HG03097 (cell line): ENCODE results near the gene TWF1.
"Not testable (repeated sequence)": the region's sequence is repeated elsewhere in the genome, so short reads cannot be mapped to it uniquely, and the experiment has no call there.

Experiments
- ATAC-seq: cut with Tn5 transposase; IDR thresholded peaks from one replicate; pipeline ENCODE4 v1.9.1; 2021; ENCODE audit not compliant: unreplicated experiment, low FRiP score

The TWF1 gene

DNA sequence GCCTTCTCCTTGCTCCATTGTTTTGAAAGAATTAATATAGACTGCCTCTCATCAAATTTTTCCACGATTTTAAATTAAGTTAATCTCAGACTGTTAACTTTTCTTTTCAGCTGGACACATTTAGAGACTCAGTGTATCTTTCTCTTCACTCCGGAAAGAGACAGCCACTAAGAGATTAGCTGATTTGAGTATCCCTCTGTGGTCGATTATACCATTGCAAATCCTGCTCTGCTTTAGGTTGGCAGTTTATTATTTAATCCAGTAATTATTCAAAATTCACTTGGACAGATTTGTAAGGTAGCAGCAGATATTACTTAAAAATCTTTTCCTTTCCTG lies 588 bp upstream of the TWF1 start:
- no peak for ATAC-seq

DNA sequence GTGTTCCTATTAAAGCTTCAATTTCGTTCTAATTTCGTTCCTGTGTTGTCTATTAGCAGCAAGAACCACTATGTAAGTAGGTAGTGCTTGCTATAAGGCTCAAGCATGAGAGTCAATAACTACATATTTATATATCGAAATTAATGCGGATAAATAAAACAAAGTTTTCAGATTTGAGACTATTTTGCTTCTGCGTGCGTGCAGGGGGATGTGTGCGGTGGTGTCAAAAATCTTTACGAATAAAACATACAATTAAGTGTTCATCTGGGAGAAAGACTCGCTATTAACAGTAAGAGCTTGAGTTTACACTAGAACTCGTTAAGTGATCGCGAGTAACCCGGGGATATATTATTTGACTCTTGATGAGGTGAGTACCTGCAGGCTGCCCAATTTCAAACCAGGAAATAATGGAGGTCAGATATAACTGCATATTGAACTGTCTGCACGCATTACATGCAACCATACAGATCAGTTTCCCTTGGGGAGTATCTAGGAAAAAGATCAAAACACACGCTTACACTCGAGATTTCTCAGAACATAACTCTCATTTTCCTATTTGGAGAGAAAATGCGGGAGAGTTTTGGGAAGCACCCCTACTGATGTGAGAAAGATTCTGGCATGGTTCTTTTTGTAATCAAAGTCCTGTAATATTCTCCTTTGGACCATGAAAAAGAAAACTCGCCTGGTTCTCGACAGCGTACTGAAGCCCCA lies 813 bp downstream of the TWF1 start:
- ATAC-seq, result no peak

DNA sequence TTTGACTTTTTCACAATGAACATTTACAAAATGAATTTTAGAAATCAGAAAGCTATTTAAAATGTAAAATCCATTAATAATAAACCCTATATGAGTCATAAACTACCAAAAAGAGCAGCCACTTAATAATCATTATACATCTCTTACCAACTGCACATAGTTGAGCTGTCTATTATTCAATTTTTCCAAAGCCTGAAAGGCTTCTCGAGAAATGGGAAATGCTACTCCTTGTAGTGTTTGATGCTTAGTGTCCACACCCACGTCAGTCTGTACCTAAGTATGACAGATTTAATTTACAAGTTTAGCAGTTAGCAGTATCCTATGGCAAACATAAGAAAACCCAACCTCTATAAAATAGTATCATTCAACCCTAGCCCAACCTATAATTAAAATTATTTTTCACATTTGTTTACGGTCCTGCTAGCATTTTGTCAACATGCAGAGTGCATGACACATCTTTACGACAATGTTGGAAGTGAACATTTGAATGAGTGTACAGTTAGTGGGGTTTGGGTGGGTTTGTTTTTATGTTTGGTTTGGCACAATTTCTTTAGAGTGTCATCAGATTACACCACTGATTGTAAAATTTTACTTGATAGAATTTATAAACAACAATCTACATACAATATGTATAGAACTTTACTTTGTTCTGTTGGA lies 8.4 kb downstream of the TWF1 start:
- no peak for ATAC-seq

DNA sequence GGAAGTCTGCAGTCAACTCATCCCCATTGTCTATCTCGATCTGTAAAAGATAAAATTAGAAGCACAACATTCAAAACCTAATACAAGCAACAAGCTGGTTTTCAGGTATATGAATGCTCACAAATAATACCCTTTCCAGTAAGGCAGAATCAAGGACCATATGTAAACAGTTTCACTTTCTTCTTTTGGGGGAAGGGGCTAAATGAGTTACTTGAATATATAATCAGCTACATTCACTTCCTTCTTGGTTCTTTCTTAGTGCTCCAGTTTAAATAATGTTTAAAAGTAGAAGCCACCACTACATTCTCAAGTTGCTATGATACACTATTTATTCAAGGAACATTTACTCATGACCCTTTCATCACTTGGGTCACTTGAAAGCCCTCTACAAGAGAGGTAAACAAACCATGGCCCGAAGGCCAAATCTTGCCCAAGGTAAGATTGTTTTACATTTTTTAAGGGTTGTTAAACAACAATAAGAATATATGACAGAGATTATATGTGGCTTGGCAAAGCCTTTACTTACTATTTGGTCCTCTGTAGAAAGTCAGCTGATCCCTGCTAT lies 10.3 kb downstream of the TWF1 start:
- no peak for ATAC-seq

DNA sequence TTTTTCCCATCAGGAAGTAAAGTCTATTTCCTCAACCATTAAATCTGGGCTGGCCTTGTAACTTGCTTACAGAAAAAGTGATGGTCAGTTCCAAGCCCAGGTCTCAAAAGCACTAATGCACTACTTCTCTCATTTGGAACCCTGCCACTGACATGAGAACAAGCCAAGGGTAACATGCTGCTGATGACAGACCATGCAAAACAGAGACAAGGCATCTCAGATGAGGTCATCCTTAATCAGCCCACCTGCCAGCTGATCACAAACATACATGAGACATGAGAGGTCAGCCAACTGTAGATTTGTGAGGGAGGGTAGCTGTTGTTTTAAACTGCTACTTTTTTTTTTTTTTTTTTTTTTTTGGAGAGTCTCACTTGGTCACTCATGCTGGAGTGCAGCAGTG lies 16.2 kb downstream of the TWF1 start:
- ATAC-seq, result no peak

GRCh38 chr12:43786899-43787693 lies 19.0 kb downstream of the TWF1 start:
- no peak for ATAC-seq

GRCh38 chr12:43776498-43776897 lies 29.6 kb downstream of the TWF1 start:
- no peak for ATAC-seq

DNA sequence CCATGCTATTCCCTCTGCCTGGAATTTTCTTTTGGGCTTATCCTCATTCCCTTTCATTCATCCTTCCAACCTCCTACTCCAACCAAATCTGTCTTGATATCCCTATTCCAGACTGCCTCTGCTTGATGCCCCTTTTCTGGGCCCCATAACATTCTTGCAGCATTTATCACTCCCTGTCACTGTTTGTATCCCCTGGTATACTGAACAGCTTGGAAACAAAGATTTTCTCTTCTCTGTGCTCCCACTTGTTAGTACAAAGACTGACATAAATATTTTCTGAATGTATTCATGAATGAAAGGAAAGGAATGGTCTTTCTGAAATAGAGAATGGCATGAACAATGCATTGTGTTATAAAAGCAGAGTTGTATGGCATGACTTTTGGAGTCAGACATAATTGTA lies 39.8 kb downstream of the TWF1 start:
- no peak for ATAC-seq

DNA sequence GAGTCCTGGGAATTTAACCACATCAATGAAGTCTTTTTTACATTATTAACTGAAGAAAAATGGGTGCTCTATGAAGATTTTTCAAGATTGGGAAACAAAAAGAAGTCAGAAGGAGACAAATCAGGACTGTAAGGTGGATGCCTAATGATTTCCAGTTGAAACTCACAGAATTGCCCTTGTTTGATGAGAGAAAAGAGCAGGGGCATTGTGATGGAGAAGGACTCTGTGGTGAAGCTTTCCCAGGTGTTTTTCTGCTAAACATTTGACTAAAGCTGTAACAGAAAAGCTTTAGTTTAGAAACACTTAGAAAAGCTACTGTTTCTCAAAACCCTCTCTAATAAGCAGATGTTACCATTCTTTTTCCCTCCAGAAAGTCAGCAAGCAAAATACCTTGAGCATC lies 41.6 kb downstream of the TWF1 start:
- no peak for ATAC-seq

- ATAC-seq, result no peak
Observed at GRCh38 chr12:43763769-43764168, 42.3 kb downstream of the TWF1 start.

GRCh38 chr12:43762596-43762995 lies 43.5 kb downstream of the TWF1 start:
- ATAC-seq, result no peak

GRCh38 chr12:43761500-43761899 lies 44.6 kb downstream of the TWF1 start:
- no peak for ATAC-seq

DNA sequence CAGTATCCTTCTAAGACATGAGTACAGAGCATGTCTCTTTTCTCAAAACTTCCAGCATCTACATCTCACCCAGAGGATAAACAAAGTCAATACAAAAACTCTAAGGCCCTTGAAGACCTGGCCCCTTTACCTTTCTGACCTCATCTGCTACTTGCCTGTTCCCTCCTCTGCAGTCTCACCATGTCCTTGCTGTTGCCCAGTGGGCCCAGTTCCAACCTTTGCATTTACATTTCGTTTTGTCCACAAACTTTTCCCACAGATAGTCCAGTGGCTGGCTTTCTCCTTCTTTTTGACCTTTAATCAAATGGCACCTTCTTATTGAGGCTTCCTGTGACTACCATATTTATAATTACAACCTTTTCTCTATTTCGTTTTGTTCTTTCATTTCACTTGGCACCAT lies 45.7 kb downstream of the TWF1 start:
- ATAC-seq, result no peak

DNA sequence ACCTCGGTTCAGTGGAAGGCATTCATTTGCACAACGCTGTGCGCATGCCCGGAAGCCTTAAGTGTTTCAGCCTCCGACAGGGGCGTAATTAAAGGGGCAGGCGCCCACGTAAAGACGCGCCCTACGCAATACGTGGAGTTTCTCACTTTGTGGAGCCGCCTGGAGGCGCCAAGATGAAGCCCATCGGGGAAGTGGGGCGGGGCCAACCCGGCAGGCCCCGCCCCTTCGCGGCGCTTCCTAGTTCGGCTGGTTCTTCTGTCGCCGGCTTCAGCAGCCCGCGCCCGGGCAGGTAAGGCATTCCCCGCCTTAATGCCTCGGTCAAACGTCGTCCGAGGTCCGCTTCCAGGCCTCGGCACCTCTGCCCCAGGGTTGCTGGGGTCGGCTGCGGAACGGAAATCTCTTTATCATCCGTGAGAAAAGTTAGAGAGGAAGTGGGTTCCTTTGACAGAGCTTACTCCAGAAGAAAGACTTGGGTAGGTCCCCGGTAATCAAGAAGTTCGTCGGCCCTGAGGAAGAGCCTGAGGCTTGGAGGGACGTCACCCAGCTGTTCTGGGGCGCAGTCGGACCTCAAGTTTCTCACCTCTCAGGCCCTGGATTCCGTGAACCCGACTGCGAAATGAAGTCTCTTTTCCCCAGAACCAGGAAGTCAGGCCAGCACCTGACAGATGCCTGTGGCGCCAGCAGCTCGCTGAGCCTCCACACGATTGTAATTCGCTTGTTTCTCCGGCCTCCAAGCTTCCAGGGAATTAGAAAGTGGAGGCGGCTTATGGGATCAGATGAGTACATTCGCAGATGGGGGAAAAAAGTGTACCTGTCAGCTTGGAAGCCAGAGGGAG lies 47.2 kb downstream of the TWF1 start, which contains the start of the genes IRAK4 and PUS7L:
IRAK4 (plus strand) TSS at position 224 of the 836 bp plus-strand sequence. CDS start 9,161 bp downstream, outside the sequence.
PUS7L (minus strand) TSS at position 63 of the 836 bp plus-strand sequence. CDS start 3,545 bp downstream, outside the sequence.
- peak; percentile 98 for ATAC-seq

DNA sequence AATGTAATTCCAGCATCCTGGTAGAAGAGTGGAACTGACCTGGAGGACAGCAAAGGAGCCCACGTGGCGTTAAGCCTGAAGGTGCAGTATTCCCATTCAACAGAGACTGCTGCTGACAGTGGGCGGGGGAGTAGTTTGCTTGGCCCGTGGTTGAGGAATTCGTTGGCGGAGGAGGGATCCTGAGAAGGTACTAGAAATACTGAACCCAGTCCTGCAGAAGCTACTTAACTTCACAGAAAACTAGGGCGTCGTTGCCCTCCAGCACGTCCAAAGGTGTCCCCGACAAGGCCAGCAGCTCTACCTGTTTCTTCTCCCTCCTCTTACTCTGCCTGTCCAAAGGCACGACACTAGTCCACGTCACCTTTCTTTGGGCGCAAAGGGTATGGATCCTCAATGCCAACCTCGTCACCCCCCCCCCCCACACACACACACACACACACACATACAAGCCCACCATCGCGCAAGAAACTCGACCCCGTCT lies 47.8 kb downstream of the TWF1 start:
- ATAC-seq, result no peak

GRCh38 chr12:43754015-43754414 lies 52.1 kb downstream of the TWF1 start:
- no peak for ATAC-seq

- not testable (repeated sequence) for ATAC-seq
Observed at GRCh38 chr12:43751360-43751759, 54.8 kb downstream of the TWF1 start.

GRCh38 chr12:43750814-43751213 lies 55.3 kb downstream of the TWF1 start:
- ATAC-seq, result no peak

GRCh38 chr12:43749016-43749415 lies 57.1 kb downstream of the TWF1 start:
- no peak for ATAC-seq

DNA sequence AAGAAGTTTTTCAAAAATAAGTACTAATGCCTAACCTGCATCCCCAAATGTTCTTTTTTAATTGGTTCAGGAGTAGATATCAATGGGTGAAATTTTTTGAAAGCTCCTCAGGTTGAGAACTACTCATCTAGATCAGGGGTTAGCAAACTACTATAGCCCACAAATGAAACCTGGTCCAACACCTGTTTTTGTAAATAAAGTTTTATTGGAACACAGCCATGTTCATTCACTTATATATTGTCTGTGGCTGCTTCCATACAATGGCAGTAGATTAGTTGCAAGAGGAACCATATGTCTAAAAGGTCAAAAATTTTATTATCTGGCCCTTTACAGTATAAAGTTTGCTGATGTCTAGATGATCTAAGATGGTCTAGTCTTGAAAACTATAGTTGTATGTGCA lies 61.3 kb downstream of the TWF1 start:
- no peak for ATAC-seq
